HL-60 (cell line): Measurements from ENCODE around the gene SIN3A.

Experiments used
- DNase-seq, 2 experiments: peaks; one replicate each; pipeline ENCODE4 v3.0.0-alpha.2; 2010 to 2020; ENCODE audit warnings: low read depth in 1 of 2, low spot score in 1 of 2
- H3K27ac ChIP-seq: fragments of 250-450 bp; sonication (Bioruptor Pico); replicated peaks from 2 replicates; pipeline ENCODE4 v1.5.1; 2020; ENCODE audit warnings: mild to moderate bottlenecking, moderate library complexity
- H3K27me3 ChIP-seq: fragments of 250-450 bp; sonication (Bioruptor Pico); 2 replicates; pipeline ENCODE4 v1.5.1; 2021; ENCODE audit warnings: mild to moderate bottlenecking, moderate library complexity; ENCODE audit not compliant: insufficient read depth, poor library complexity, severe bottlenecking
- H3K4me3 ChIP-seq: replicated peaks from 2 replicates; pipeline ENCODE4 v1.5.1; 2011; ENCODE audit warnings: mild to moderate bottlenecking, control low read depth, low read length; ENCODE audit not compliant: insufficient read depth
- GABPA ChIP-seq: IDR thresholded peaks from 2 replicates; pipeline ENCODE4 v1.6.1; 2012; ENCODE audit warnings: low read depth
- POLR2AphosphoS5 ChIP-seq: IDR thresholded peaks from 2 replicates; pipeline ENCODE4 v1.6.1; 2012; ENCODE audit warnings: low read depth
- SPI1 ChIP-seq: IDR thresholded peaks from 2 replicates; pipeline ENCODE4 v1.6.1; 2012; ENCODE audit warnings: low read depth, mild to moderate bottlenecking, borderline replicate concordance
- TF ChIP-seq, protein P1 (sequence below): IDR thresholded peaks from one replicate; pipeline ENCODE4 v1.5.1; 2011; ENCODE audit warnings: low read length, control low read depth, inconsistent platforms; ENCODE audit not compliant: insufficient read depth
- TF ChIP-seq, protein P2 (sequence below): IDR thresholded peaks from 2 replicates; pipeline ENCODE4 v1.6.1; 2012; ENCODE audit warnings: low read depth; ENCODE audit not compliant: insufficient replicate concordance

Gene SIN3A

DNA sequence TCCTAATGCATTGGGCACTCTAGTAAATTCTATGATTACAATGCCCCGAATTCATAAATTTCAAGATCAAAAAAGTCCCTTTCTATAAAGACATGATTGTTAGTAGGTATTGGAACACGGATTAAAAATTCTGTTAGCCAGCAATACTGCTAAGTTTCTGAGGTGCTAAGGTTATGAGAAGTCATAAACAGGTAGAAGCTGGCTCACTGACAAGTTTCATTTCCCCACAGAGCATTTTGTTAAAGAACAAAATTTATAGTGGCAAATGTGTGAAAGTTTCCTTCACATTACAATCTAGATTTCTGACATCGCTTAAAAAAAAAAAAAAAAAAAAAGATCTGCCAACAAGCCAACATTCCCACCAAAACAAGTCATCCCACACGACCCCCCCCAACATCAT lies 70.7 kb downstream of the SIN3A start:
- TF ChIP-seq GABPA = no peak
- TF ChIP-seq, protein P1, sequence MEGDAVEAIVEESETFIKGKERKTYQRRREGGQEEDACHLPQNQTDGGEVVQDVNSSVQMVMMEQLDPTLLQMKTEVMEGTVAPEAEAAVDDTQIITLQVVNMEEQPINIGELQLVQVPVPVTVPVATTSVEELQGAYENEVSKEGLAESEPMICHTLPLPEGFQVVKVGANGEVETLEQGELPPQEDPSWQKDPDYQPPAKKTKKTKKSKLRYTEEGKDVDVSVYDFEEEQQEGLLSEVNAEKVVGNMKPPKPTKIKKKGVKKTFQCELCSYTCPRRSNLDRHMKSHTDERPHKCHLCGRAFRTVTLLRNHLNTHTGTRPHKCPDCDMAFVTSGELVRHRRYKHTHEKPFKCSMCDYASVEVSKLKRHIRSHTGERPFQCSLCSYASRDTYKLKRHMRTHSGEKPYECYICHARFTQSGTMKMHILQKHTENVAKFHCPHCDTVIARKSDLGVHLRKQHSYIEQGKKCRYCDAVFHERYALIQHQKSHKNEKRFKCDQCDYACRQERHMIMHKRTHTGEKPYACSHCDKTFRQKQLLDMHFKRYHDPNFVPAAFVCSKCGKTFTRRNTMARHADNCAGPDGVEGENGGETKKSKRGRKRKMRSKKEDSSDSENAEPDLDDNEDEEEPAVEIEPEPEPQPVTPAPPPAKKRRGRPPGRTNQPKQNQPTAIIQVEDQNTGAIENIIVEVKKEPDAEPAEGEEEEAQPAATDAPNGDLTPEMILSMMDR = no peak
- TF ChIP-seq SPI1 = no peak
- TF ChIP-seq, protein P2, sequence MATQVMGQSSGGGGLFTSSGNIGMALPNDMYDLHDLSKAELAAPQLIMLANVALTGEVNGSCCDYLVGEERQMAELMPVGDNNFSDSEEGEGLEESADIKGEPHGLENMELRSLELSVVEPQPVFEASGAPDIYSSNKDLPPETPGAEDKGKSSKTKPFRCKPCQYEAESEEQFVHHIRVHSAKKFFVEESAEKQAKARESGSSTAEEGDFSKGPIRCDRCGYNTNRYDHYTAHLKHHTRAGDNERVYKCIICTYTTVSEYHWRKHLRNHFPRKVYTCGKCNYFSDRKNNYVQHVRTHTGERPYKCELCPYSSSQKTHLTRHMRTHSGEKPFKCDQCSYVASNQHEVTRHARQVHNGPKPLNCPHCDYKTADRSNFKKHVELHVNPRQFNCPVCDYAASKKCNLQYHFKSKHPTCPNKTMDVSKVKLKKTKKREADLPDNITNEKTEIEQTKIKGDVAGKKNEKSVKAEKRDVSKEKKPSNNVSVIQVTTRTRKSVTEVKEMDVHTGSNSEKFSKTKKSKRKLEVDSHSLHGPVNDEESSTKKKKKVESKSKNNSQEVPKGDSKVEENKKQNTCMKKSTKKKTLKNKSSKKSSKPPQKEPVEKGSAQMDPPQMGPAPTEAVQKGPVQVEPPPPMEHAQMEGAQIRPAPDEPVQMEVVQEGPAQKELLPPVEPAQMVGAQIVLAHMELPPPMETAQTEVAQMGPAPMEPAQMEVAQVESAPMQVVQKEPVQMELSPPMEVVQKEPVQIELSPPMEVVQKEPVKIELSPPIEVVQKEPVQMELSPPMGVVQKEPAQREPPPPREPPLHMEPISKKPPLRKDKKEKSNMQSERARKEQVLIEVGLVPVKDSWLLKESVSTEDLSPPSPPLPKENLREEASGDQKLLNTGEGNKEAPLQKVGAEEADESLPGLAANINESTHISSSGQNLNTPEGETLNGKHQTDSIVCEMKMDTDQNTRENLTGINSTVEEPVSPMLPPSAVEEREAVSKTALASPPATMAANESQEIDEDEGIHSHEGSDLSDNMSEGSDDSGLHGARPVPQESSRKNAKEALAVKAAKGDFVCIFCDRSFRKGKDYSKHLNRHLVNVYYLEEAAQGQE = no peak
- no peak for TF ChIP-seq POLR2AphosphoS5
- no peak overlapping the region for H3K27ac ChIP-seq
- DNase-seq = no peak
- no peaks in the 10 kb centered on the region for H3K27me3 ChIP-seq
- H3K4me3 ChIP-seq = no peak overlapping the region

DNA sequence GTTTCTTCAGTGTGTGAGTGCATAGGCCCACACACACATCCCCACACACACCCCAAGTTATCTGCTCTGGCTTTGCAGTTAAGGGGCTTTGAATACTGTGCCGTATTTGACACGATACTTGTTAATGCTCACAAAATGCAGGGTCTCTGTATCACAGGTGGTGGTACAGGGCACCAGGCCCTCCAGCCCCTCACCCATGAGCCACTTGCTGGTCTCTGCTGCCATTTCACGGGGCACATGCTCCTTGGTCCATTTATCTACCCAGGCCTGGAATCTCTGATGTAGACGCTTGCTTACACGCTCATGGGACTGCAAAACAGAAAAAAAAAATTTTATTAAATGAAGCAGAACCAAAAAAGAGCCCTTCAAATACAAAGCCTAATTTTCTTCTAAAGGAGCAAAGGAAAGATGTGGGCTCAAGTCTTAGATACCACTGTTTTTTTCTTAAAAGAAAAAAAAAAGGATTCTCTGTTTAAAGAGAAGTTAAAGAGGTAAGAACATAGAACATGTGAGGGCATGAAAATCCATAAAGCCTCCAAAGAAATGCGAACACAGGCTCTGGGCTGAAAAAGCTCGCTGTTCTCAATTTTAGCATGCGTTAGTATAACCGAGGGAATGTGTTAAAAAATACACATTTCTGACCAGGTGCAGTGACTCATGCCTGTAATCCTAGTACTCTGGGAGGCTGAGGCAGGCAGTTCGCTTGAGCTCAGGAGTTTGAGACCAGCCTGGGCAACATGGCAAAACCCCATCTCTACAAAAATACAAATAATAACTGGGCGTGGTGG lies 79.4 kb downstream of the SIN3A start:
- TF ChIP-seq, protein P1 = no peak
- TF ChIP-seq POLR2AphosphoS5 = no peak
- TF ChIP-seq SPI1 = no peak
- TF ChIP-seq GABPA = no peak
- TF ChIP-seq, protein P2 = no peak
- H3K27ac ChIP-seq = no peak overlapping the region
- H3K27me3 ChIP-seq = no peaks in the 10 kb centered on the region
- DNase-seq = no peak
- H3K4me3 ChIP-seq = no peak overlapping the region

DNA sequence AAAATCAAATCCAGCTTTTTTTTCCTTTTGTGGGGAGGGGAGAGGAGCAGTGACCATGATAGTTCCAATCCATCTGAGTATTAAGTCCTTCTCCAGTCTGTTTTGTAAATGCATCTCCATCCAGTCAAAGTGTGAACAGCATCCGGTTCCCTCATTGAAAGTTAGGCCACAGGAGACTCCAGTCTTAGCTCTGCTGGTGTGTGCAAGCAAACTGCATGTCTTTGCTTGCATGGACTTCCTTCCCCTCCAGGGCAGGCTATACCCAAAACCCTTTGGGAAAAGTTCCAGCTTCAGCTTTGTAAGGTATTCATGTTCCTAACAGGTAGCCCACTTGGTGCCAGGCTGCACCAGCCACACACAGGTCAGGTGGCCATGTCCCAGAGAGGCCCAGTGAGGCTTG lies 80.0 kb downstream of the SIN3A start:
- no peak for DNase-seq
- Histone ChIP-seq H3K4me3 (no peak overlapping the region), H3K27me3 (no peaks in the 10 kb centered on the region), H3K27ac (no peak overlapping the region)
- no peak for TF ChIP-seq GABPA
- TF ChIP-seq, protein P1 = no peak
- TF ChIP-seq SPI1 = no peak
- no peak for TF ChIP-seq POLR2AphosphoS5
- TF ChIP-seq, protein P2 = no peak
